Stimulated activated CD8-positive, alpha-beta memory T cell treated with anti-CD3 and anti-CD28 coated beads, Interleukin-15, amount 100 ng/mL, for 4 hours (primary cell): Measurements from ENCODE around the gene RNF135.
"Not testable (repeated sequence)": the region's sequence is repeated elsewhere in the genome, so short reads cannot be mapped to it uniquely, and the experiment has no call there.

Experiments used
- DNase-seq, 2 donors: peaks; one replicate each; pipeline ENCODE4 v3.0.0-alpha.2; 2020; ENCODE audit warnings: low read depth in 2 of 2

The RNF135 gene

GRCh38 chr17:31003225-31003866 lies 32.5 kb downstream of the RNF135 start:
- DNase-seq: no peak

GRCh38 chr17:31004160-31004559 lies 33.3 kb downstream of the RNF135 start:
- no peak for DNase-seq

DNA sequence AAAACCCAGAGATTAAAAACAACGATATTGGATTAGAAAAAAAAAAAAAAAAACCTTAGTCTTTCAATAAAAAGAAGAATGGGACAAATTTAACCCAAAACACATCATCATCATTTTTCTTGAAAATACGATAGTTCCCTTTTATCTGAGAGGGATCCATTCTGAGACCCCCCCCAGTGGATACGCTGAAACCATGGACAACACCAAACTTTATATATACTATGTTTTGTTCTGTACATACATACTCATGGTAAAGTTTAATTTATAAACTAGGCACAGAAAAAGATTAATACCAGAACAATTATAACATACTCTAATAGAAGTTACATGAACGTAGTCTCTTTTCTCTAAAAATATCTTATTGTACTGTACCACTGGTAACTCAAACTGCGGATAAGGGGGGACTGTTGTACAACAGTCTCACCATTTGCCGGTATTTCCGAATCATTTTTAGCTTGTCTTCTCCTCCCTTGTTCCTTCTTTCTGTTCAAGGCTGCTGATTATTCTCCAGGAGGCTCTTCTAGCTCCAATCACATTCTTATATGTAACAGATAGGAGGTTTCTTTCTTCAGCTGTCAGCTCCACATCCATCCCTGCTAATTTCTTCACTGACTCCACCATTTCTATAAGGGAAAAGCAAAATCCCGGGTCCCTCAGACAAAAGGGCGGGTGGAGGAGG lies 37.0 kb downstream of the RNF135 start:
- DNase-seq: no peak

- peak in 1 of 2 donors; percentile 13 for DNase-seq
Observed at GRCh38 chr17:31008374-31009041, 37.7 kb downstream of the RNF135 start.

GRCh38 chr17:31009042-31009702 lies 38.3 kb downstream of the RNF135 start:
- not testable (repeated sequence) for DNase-seq

- not testable (repeated sequence) for DNase-seq
Observed at GRCh38 chr17:31010014-31010413, 39.2 kb downstream of the RNF135 start.

GRCh38 chr17:31013844-31014243 lies 43.0 kb downstream of the RNF135 start:
- DNase-seq: no peak

DNA sequence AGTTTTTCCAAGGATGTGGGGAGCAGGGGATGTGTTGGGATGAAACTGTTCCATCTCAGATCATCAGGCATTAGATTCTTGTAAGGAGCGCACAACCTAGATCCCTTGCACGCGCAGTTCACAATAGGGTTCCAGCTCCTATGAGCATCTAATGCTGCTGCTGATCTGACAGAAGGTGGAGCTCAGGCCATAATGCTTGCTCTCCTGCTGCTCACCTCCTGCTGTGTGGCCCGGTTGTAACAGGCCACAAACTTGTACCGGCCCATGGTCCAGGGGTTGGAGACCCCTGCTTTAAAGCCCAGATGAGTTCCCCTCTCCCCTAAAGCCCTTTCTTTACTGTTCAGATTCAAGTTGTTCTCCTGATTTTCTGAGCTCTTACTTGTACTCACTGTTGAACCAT lies 44.8 kb downstream of the RNF135 start:
- DNase-seq: no peak

DNA sequence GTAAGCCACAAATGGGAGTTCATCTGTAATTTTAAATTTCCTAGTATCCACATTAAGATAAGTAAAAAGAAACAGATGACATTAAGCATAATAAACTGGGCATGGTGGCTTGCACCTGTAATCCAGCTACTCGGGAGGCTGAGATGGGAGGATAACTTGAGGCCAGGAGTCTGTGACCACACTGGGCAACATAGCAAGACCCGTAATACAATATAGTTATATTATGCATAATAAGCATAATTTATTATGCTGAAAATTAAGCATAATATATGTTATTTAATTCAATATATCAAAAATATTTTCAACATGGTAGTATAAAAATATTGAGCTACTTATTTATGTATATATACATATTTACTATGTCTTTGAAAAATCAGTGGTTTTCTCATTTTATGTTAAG lies 48.2 kb downstream of the RNF135 start:
- DNase-seq: no peak

- not testable (repeated sequence) for DNase-seq
Observed at GRCh38 chr17:31023171-31023570, 52.3 kb downstream of the RNF135 start.

DNA sequence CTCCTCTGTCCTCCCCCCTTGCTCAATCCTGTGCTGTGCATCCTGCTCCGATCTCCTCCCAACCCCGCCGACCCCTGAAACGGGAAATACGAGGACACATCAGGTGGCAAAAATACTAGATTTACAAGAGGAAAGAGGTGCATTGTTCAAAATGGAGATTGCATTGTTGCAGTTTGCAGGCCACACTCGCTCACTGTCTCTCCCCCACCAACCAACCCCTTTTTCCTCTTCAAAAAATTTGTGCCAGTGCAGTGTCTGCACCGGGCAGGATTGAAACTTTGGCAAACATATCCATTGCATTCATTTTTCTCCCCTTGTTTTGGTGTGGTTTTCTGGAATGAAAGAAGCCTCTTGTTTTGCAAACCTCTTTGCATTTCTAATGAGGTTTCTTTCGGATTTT lies 61.0 kb downstream of the RNF135 start:
- DNase-seq: no peak

- not testable (repeated sequence) for DNase-seq
Observed at GRCh38 chr17:31035611-31036010, 64.8 kb downstream of the RNF135 start.

GRCh38 chr17:31040837-31041236 lies 70.0 kb downstream of the RNF135 start:
- not testable (repeated sequence) for DNase-seq

GRCh38 chr17:31042378-31042777 lies 71.5 kb downstream of the RNF135 start:
- DNase-seq: not testable (repeated sequence)

DNA sequence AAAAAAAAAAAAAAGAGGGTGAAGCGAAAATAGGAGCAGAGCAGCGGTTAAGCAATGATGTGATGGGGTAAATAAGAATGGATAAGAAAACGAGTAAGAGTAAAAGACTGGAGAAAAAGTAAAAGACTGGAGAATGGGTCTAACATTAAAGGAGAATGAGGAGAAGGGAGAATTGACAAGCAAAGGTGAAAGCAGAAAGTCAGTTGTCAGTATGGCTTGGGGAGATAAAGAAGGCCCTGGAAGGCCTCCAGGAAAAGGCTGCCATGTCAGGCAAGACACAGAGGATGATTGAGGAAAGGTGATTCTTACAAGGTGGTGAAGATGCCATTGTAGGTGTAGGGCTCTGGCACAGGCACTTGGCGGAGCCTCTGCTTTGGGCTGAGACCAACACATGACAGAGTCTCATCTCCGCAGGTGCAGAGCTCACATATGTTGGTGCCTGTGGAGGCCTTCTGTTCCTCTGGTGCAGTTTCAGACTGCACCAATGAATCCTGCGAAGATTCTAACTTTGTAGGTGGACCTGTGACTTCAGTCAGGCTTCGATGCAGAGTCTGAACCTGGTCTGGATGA lies 76.1 kb downstream of the RNF135 start:
- DNase-seq: not testable (repeated sequence)

- DNase-seq: no peak
Observed at GRCh38 chr17:31048142-31048541, 77.3 kb downstream of the RNF135 start.

GRCh38 chr17:31048780-31049179 lies 77.9 kb downstream of the RNF135 start:
- no peak for DNase-seq
